ENCODE measurements around the gene PTBP3.

The PTBP3 gene

DNA sequence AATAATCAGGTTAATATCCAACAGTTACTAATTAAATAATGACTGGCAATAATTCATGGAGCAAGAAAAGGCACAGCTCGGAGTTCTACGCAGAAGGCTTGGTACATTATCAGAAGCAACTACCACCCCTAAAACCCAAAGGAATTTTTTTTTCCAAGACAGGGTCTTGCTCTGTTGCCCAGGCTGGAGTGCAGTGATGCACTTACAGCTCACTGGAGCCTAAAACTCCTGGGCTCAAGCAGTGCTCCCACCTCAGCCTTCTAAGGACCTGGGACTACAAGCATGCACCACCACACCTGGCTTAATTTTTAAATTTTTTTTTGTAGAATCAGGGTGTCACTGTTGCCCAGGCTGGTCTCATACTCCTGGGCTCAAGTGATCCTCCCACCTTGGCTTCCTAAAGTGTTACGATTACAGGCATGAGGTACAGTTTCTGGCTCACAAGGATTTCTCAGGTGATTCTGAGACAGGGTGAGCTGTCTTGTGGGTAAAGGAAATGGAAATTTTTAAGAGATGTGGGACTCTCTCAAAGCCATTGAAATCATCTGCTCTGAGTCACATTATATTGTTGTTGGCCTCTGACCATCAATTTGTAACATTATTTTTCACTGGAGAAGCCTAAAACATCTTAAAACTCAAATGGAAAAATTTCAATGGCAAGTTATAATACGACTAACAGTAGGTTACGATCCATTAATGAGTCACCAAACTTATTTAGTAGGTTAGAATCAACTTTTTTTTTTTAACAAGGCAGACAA, 26.8 kb upstream of the PTBP3 start:
- DNase-seq, result no peak

DNA sequence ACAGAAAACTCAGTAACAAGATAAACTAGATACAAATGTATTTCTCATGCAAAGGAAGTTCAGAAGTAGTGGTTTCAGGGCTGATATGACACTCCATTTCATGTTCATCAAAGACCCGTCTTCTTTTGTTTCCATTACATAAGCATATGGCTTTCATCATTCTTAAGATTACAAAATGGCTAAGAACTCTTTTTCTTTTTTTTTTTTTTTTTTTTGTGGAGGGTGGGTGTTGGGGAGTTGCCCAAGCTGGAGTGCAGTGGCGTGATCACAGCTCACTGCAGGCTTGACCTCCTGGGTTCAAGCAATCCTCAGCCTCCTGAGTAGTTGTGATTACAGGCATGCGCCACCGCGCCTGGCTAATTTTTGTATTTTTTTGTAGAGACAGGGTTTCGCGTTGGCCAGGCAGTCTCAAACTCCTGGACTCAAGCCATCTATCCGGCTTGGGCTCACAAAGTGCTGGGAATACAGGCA, 22.0 kb upstream of the PTBP3 start:
- no peak for DNase-seq

DNA sequence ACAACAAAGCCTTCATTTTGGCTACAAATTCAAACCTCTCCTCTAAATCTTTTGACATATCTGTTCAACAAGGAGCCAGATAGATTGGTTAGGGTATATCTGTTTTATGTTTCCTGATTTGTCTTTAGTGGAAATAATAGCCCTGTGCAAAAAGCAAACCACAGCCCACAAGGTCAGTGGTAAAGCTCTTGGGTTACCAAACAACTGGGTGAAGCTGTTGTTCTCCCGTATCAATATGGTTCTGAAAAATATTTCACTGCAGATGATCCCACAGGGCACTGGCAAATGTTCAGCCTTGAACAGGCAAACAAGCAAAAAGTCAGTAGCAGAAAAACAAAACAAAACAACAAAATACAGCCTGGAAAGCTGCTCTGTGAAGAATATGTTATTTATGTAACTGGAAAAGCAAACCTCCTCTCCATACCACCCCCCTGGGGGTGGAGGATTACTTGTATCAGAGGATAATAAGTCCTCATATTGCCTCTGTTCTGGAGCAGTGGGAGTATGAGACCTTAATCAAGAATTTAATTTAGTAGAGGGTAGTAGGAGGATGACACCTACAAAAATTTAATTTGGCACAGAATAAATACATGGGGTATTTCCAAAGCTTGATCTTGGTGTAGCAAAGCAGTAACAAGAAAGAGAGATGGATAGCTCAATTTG, 20.8 kb upstream of the PTBP3 start:
- DNase-seq, result no peak

DNA sequence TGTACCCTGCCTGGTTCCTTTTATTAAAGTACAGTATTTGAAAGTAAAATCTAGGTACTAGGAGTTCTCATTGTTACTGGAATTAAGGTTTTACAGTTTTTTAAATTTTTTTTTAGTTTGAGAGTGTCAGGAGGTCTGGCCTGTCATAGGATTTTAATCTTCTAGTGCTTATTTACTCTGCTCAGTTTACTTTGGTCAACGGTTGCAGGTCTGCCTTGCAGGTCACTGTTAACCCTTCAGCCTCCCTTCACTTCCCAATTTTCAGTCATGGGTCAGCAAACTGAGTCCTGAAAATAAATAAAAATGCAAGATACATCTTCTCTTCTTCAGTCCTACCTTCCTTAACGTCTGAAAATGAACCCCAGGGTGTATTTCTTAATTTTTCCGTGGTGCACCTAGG, 18.8 kb upstream of the PTBP3 start:
- DNase-seq, result no peak

DNA sequence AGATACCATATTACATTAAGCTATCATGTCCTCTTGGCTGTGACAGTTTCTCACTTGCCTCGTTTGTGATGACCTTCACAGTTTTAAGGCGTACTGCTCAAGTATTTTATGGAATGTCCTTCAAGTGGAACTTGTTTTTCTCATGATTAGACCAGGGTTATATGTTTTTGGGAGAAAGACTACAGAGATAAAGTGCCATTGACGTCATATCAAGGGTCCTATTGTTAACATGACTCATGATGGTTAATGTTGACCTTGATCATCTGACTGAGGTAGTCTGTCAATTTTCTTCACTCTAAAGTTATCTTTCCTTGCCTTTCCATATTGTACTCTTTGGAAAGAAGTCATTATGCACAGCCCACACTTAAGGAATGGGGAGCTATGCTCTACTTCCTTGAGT, 17.8 kb upstream of the PTBP3 start:
- DNase-seq, result no peak

DNA sequence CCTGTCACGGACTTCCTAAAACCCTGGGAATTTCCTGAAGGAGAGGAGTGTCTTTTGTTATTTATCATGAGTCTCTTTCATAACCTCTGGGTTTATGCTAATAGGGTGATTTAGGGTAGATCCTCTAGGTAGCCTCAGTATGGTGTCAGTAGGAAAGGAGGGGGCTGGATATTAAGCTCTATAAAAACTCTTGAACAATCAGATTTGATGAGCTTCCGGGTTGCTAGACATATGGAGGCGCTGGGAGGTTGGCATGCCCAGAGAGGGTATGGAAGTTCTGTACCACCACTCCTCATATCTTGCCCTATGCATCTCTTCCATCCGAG, 15.6 kb upstream of the PTBP3 start:
- DNase-seq, result no peak

DNA sequence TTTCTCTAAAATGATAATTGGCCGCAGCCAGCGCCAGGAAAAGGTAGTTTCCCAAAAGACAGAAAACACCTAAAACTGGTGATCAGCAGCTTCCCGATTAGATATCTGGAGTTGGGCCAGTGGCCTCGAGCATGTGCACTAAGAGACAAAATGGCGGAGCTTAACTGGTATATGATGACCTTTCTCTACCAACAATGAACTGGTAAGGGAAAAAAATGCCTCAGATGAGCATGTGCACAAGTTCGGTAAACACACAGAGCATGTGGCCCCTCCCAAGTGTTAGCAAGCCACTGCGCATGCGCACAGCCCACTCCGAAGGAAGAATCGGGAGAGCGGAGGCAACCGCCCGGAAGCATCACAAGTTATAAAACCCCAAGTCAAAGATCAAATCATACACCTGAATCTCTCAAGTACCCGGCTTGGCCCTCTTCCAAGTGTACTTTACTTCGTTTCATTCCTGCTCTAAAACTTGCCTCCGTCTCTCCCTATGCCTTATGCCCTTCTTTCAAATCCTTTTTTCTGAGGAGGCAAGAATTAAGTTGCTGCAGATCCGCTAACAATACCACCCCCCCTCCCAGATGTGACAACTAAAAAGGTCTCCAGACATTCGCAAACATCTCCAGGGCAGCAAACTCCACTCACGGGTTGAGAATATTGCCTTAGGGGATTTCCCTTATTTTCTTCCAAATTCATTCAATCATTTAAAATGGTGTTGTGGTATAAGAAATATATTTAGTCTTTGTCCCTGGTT, 15.0 kb upstream of the PTBP3 start:
- no peak for DNase-seq

DNA sequence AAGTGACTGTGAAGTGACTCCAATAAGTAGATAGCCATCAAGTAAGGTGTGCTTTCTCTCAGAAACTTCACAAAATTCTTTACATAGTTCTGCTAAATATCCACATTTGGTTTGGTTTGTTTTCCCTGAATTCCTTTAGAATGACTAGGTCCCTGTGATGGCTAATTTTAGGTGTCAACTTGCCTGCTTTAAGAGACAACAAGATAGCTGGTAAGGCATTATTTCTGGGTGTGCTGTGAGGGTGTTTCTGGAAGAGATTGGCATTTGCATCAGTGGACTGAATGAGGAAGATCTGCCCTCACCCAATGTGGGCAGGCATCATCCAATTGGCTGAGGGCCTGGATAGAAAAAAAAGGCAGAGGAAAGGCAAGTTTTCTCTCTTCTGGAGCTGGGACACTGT, 8.3 kb upstream of the PTBP3 start:
- DNase-seq, result no peak

DNA sequence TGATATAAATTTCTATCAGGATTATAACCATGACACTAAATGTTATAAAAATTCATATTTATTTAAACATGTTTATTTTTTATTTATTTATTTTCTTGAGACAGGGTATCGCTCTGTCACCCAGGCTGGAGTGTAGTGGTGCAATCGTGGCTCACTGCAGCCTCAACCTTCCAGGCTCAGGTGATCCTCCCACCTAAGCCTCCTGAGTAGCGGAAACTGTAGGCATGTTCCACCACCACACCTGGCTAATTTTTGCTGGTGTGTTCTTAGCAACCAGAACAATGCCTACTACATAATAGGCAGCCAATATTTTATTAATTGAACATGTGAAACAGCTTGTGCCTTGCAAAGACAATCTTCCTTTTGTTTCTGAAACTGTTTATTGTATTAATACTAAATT, 6.5 kb upstream of the PTBP3 start:
- DNase-seq, result no peak

DNA sequence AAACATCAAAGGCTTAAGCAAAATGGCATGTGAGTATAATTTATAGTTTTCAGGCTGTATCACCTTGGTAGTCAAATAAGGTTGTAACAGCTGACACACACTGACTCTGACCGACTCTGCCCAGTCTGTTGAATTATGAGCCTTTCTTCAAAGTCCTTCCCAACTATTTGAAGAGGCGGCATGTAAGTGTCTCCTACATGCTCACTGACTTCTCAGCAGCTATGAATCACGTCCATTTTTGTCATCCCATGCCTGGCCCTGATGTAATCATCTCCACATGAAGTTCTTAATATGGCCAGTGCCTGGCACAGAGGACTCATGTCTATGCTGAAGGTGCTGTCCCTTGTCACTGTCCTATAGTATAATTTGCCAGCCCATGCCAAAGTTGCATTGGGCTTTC, 5.1 kb upstream of the PTBP3 start:
- DNase-seq, result no peak

DNA sequence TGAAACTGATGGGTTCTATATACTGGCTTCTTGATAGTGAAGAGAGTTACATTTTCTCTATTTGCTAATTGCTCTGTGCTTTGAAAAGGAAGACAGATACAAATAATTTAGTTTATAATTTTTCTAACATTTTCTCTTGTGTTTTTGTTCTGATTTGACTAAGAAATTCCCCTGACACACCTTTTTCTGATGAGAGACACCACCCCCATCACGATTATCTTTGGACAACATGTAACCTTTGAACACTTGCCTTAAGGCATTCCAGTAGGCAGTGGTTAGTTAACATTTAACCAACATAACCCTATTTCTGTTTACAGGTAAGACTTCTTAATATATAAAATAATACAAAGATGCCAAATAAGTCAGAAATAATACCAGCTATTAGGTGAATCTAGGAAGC, 4.1 kb upstream of the PTBP3 start:
- DNase-seq, result no peak

DNA sequence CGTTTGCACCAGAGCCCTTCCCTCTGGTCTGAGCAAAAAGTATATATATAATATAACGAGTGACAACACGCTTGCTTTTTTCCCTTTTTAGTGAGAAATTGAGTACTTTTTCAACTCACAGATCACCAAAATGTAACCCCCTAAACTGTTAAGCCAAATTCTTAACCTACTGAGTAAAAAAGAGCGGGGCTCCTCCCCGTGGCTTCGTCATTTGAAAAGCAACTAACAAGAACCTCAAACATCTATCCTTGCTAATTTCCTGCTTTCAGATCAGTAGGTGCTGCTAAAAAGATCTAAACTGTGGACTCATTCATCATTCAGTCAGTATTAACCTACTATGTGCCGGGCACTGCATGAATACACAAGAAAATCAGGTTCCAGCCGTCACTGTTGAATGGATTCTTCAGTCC, 1.0 kb upstream of the PTBP3 start:
- no peak for DNase-seq

DNA sequence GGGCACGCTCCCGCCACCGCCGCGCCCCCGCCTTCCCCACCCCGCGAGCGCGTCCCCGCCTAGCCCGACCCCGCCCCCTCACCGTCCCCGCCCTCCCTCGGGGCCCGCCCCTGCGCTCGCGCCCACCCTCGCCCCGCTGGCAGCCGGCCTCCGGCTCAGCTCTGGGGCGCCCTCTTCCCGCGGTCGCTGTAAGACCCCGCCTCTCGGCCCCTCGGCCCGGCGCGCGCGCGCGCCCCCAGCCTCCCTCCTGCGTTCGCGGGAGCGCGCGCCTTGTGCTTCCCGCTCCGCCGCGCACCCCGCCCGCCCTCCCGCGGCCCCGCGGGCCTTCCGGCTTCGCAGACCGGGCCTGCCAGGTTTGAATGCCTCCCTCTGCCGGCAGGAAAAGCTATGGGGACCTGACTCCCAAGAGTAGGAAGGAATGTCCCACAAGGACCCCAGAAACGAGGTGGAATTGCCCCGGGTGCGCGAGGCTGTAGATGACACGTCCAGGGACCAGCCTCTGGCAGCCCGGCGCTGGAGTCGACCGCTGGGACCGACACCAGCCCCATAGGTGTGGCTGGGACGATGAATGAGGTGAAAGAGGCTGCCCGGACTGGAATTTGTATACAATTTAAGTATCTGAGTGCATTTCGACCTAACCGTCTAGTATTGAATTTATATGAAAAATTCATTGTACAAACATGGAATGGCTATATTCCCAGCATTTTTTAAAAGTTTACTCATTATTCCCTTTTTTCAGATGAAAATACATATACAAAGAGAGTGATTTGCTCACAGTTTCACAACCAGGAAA, 416 bp upstream of the PTBP3 start:
- DNase-seq, result peak; percentile 82

DNA sequence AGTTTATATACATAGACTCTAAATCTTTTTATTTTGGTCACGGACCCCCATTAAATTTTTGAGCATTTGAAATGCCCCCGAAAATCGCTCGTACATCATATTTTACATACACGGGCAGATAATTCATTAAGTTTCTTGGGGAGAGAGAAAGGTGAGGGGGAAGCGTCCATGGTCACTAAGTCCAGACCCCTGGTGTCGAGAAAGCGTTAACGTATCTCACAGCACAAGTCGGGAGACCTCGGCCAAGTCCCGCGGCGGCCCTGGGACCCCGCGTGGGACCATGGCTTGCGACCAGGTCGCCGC, 794 bp downstream of the PTBP3 start:
- DNase-seq, result no peak

DNA sequence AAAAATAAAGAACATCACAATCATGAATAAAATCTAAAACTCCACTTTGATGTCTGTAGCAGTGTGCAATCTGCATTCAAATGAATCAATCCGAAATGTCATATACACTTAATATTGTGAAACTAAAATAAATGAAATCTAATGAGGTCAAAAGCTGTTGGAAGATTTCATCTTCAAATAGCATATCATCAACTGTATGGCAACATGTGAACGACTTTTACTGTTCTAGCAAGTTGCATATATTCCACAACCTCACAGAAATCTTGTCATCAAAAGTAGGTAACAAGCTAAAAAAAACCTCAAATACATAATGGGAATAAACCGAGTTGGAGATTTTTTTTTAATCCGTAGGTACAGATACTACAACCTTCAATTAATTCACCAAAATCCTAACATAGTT, 1.2 kb downstream of the PTBP3 start:
- no peak for DNase-seq

DNA sequence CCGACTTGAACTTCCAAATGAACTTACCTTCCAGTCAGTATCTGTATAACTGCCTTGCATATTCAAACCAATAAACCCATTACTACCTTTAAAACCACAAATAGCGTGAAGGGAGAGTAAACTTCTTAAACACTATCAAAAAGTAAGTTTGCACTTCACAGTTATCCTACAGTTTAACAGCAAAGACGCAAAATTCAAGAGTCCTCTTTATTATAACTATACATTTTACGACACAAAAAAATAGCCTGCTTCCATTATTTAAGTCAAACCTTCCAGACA, 1.8 kb downstream of the PTBP3 start:
- DNase-seq, result no peak

DNA sequence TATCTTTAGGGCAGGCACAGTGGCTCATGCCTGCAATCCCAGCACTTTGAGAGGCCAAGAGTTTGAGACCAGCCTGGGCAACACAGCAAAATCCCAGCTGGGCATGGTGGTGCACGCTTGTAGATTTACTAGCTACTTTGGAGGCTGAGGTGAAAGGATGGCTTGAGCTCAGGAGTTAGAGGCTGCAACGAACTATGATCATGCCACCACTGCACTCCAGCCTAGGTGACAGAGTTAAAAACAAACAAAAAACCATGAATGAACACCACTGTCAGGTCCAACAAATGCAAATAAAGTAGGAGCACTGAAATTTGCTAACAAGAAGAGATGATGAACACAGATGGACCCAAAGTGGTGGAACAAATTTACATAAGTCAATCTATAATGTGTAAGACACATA, 4.9 kb downstream of the PTBP3 start:
- no peak for DNase-seq

DNA sequence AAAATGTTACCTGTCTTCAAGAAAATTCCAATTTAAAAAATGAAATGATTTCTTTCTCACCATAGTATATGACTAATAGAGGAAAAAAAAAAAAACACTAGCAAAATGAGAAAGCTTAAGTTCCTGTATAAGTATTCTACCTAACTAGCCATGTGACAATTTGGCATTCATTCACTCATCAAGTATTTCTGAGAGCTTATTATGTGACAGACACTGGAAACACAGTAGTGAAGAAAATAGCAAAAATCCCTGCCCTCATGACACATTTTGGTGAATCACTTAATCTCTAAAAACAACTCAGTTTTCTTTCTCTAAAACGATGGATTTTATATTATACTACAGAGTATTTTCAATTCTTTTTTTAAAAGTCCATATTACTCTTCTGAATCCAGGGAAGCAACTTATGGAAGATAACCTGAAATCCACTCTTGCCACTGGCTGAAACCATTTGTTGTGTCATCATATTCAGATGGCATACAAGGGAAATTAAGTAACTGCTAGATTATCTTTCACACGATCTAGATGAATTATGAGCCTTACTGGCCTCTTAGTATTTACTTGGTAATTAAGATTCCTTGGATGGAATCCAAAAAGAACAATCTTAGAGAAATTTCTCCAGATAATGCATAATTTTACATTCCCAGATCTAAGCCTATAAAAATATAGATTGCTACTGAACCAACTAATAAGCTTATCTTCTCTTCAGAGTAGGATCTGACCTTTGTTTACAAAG, 5.5 kb downstream of the PTBP3 start:
- DNase-seq, result no peak

DNA sequence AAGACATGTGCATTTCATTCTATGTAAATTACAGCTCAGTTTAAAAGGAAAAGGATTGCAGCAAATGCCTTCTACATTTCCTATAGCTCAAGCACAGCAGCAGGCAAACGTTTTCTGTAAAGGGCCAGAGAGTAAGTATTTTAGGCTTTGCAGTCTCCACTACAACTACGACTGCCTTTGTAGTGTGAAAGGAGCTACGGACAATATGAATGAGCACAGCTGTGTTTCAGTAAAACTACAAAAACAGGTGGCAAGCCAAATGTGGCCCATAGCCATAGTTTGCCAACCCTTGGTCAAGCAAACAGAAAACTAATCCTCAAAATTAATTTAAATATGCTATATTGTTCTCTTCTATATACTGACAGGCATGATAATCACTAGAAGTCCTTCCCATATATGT, 7.2 kb downstream of the PTBP3 start:
- DNase-seq, result no peak

DNA sequence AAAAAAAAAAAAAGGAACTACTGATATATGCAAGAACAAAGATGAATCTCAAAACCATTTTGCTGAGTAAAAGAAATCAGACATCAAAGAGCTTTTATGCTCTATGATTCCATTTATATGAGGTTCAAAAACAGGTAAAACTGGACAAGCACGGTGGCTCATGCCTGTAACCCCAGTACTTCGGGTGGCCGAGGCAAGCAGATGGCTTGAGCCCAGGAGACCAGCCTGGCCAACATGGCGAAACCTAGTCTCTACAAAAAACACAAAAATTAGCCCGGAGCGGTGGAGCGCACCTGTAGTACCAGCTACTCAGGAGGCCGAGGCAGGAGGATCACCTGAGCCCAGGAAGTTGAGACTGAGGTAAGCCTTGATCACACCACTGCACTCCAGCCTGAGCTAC, 7.8 kb downstream of the PTBP3 start:
- no peak for DNase-seq

DNA sequence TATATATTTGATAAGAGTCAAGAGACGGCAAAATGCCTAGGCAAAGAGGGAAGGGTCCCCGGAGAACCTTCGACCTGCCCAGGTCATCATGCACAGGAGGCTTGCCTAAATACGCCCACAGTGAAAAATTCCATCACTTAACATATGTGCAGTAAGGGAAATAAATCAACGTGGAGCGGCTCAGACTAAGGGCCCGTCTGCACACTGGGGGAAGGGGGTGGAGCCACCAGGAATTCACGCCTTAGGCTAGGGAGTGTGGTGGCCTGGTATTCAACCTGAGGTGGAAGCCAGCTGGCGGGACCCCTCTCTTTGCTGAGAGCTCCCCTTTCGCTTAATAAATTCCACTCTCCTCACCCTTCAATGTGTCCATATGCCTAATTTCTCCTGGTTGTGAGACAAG, 8.3 kb downstream of the PTBP3 start:
- no peak for DNase-seq

DNA sequence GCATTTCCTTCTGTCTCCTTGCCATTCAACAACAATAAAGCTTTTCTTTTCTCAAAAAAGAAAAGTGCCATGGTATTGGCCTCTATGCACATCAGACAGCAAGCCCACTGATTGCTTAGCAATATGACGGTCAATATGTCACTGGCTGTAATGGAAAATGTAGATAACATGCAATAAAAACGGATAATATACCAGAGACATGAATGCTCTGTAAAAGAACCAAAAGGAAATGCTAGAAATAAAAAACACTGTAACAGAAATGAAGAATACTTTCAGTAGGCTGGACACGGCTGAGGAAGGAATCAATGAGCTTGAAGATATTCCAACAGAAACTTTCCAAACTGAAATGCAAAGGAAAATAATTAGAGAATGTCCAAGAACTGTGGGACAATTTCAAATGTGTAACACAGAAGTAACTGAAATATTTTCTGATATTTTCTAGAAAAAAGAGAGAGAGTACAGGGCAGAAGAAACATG, 10.0 kb downstream of the PTBP3 start:
- DNase-seq, result no peak

All from NCI-H1694 treated with DMSO at 0.1 percent for 48 hours (cell line).